HEK293T (cell line): ENCODE measurements around the gene NSG1.

Experiments used
- CTCF ChIA-PET: fragments of 350-600 bp; formaldehyde crosslinking; extraction: SDS; loops from one replicate; lab custom pipeline; 2021; ENCODE audit warnings: antibody characterized with exemption, inconsistent platforms; lab: Yijun Ruan, JAX
- POLR2A ChIA-PET: fragments of 350-600 bp; formaldehyde crosslinking; extraction: SDS; loops from one replicate; lab custom pipeline; 2020; ENCODE audit warnings: antibody characterized with exemption, inconsistent platforms; lab: Yijun Ruan, JAX
- DNase-seq: peaks from one replicate; pipeline ENCODE4 v3.0.0; 2012; ENCODE audit warnings: mixed read lengths; ENCODE audit errors: extremely low spot score
- ARNT ChIP-seq: fragments of 450-650 bp; IDR thresholded peaks from 2 replicates; pipeline ENCODE4 v1.6.1; 2017; ENCODE audit warnings: mild to moderate bottlenecking
- BHLHE40 ChIP-seq: fragments of 450-650 bp; IDR thresholded peaks from 2 replicates; pipeline ENCODE4 v1.6.1; 2016; ENCODE audit warnings: mild to moderate bottlenecking, moderate library complexity, borderline replicate concordance
- CTBP1 ChIP-seq: fragments of 450-650 bp; IDR thresholded peaks from 2 replicates; pipeline ENCODE4 v1.6.1; 2016; ENCODE audit warnings: borderline replicate concordance
- ELF4 ChIP-seq: fragments of 450-650 bp; IDR thresholded peaks from 2 replicates; pipeline ENCODE4 v1.6.1; 2017; ENCODE audit warnings: antibody characterized with exemption
- FOXA1 ChIP-seq: fragments of 450-650 bp; IDR thresholded peaks from 2 replicates; pipeline ENCODE4 v1.6.1; 2016; ENCODE audit warnings: mild to moderate bottlenecking
- FOXK2 ChIP-seq: fragments of 450-650 bp; IDR thresholded peaks from 2 replicates; pipeline ENCODE4 v1.6.1; 2016; ENCODE audit warnings: mild to moderate bottlenecking
- FOXM1 ChIP-seq: fragments of 450-650 bp; IDR thresholded peaks from 2 replicates; pipeline ENCODE4 v1.6.1; 2017; ENCODE audit warnings: mild to moderate bottlenecking, borderline replicate concordance
- HDGF ChIP-seq: fragments of 450-650 bp; IDR thresholded peaks from 2 replicates; pipeline ENCODE4 v1.6.1; 2017; ENCODE audit warnings: antibody characterized with exemption, borderline replicate concordance
- L3MBTL2 ChIP-seq: fragments of 450-650 bp; conservative IDR thresholded peaks from 2 replicates; pipeline ENCODE4 v1.6.1; 2016; ENCODE audit warnings: mild to moderate bottlenecking
- LEF1 ChIP-seq: fragments of 450-650 bp; IDR thresholded peaks from 2 replicates; pipeline ENCODE4 v1.6.1; 2017; ENCODE audit warnings: mild to moderate bottlenecking, borderline replicate concordance
- NFRKB ChIP-seq: fragments of 450-650 bp; IDR thresholded peaks from 2 replicates; pipeline ENCODE4 v1.6.1; 2016; ENCODE audit warnings: mild to moderate bottlenecking, moderate library complexity
- PKNOX1 ChIP-seq: fragments of 450-650 bp; IDR thresholded peaks from 2 replicates; pipeline ENCODE4 v1.6.1; 2016
- SP1 ChIP-seq: fragments of 450-650 bp; IDR thresholded peaks from 2 replicates; pipeline ENCODE4 v1.6.1; 2017
- SUZ12 ChIP-seq: fragments of 450-650 bp; IDR thresholded peaks from 2 replicates; pipeline ENCODE4 v1.6.1; 2016; ENCODE audit warnings: mild to moderate bottlenecking
- TARDBP ChIP-seq: fragments of 450-650 bp; IDR thresholded peaks from 2 replicates; pipeline ENCODE4 v1.6.1; 2016
- ZNF384 ChIP-seq: fragments of 450-650 bp; IDR thresholded peaks from 2 replicates; pipeline ENCODE4 v1.6.1; 2016

The NSG1 gene

GRCh38 chr4:4428966-4429875, 42.3 kb downstream of the NSG1 start:
- no peak for TF ChIP-seq BHLHE40
- no peak for TF ChIP-seq FOXA1
- no peak for TF ChIP-seq ARNT
- no peak for TF ChIP-seq TARDBP
- TF ChIP-seq SP1, result no peak
- TF ChIP-seq LEF1, result no peak
- TF ChIP-seq NFRKB, result no peak
- TF ChIP-seq FOXK2, result no peak
- DNase-seq, result no peak
- ChIA-PET CTCF (no interaction called here), POLR2A (no interaction called here)

GRCh38 chr4:4430492-4431195, 43.7 kb downstream of the NSG1 start:
- TF ChIP-seq HDGF, result no peak
- peak; percentile 58; the same call in 1 of the 2 replicates for TF ChIP-seq L3MBTL2
- no peak for TF ChIP-seq NFRKB
- TF ChIP-seq ELF4, result no peak
- TF ChIP-seq BHLHE40, result no peak
- TF ChIP-seq FOXK2, result no peak
- TF ChIP-seq PKNOX1, result no peak
- no peak for TF ChIP-seq CTBP1
- CTCF ChIA-PET, result interaction anchor here (0.7 to 2.9 kb wide), 6 partner anchors 10 to 189 kb away, joined by 3 to 9 read pairs (median 4); no protein-coding TSS in a partner anchor
- POLR2A ChIA-PET, result interaction anchor here (0.8 kb wide), 1 partner anchor 46 kb away, joined by 3 read pairs; no protein-coding TSS in a partner anchor
- DNase-seq, result peak; percentile 81

GRCh38 chr4:4432341-4433125, 45.6 kb downstream of the NSG1 start:
- POLR2A ChIA-PET, result no interaction called here
- CTCF ChIA-PET, result interaction anchor here (2.9 kb wide), 1 partner anchor 48 kb away, joined by 9 read pairs; no protein-coding TSS in a partner anchor
- no peak for TF ChIP-seq FOXA1
- TF ChIP-seq SP1, result no peak
- no peak for TF ChIP-seq PKNOX1
- TF ChIP-seq FOXK2, result no peak
- TF ChIP-seq HDGF, result no peak
- no peak for TF ChIP-seq CTBP1
- TF ChIP-seq L3MBTL2, result no peak
- no peak for TF ChIP-seq ELF4
- TF ChIP-seq TARDBP, result no peak
- no peak for TF ChIP-seq BHLHE40
- no peak for TF ChIP-seq LEF1
- no peak for TF ChIP-seq FOXM1
- no peak for TF ChIP-seq ZNF384
- no peak for TF ChIP-seq NFRKB
- TF ChIP-seq ARNT, result no peak
- no peak for DNase-seq

GRCh38 chr4:4433941-4434340, 47.0 kb downstream of the NSG1 start:
- ChIA-PET POLR2A (no interaction called here), CTCF (interaction anchor here (1.3 kb wide), 1 partner anchor 50 kb away, joined by 4 read pairs; no protein-coding TSS in a partner anchor)
- no peak for DNase-seq
- TF ChIP-seq FOXA1, result no peak
- TF ChIP-seq HDGF, result no peak
- TF ChIP-seq NFRKB, result no peak
- no peak for TF ChIP-seq BHLHE40
- no peak for TF ChIP-seq SP1
- no peak for TF ChIP-seq FOXK2
- no peak for TF ChIP-seq ARNT
- no peak for TF ChIP-seq TARDBP
- TF ChIP-seq ELF4, result no peak
- no peak for TF ChIP-seq CTBP1
- no peak for TF ChIP-seq LEF1
- no peak for TF ChIP-seq PKNOX1
- TF ChIP-seq SUZ12, result no peak
- TF ChIP-seq FOXM1, result no peak
- no peak for TF ChIP-seq L3MBTL2
- no peak for TF ChIP-seq ZNF384

- DNase-seq, result no peak
- TF ChIP-seq BHLHE40 (no peak), TARDBP (no peak), CTBP1 (no peak), NFRKB (no peak)
- CTCF ChIA-PET, result no interaction called here
- POLR2A ChIA-PET, result no interaction called here
Observed at GRCh38 chr4:4436244-4436823, 49.4 kb downstream of the NSG1 start.
